HEK293 (cell line): ENCODE data around the gene AGTPBP1.

Source experiments
- BCL11A ChIP-seq: fragments of 450-650 bp; formaldehyde crosslinking; IDR thresholded peaks from 2 replicates; pipeline ENCODE4 v1.5.1; 2016; ENCODE audit warnings: low read depth, missing biosample characterization, missing genetic modification characterization
- FEZF1 ChIP-seq: fragments of 450-650 bp; formaldehyde crosslinking; IDR thresholded peaks from 2 replicates; pipeline ENCODE4 v1.5.1; 2016; ENCODE audit warnings: missing biosample characterization, missing genetic modification characterization
- IKZF3 ChIP-seq: fragments of 450-650 bp; IDR thresholded peaks from 2 replicates; pipeline ENCODE4 v1.5.0; 2018; ENCODE audit warnings: missing biosample characterization, mild to moderate bottlenecking, missing genetic modification characterization, moderate library complexity
- INSM2 ChIP-seq: fragments of 450-650 bp; formaldehyde crosslinking; IDR thresholded peaks from 2 replicates; pipeline ENCODE4 v1.5.1; 2016; ENCODE audit warnings: missing biosample characterization, missing genetic modification characterization
- KLF8 ChIP-seq: fragments of 450-650 bp; formaldehyde crosslinking; IDR thresholded peaks from 2 replicates; pipeline ENCODE4 v1.5.1; 2016; ENCODE audit warnings: missing biosample characterization, missing genetic modification characterization
- OSR2 ChIP-seq: fragments of 450-650 bp; formaldehyde crosslinking; IDR thresholded peaks from 2 replicates; pipeline ENCODE4 v1.5.1; 2016; ENCODE audit warnings: missing biosample characterization, missing genetic modification characterization
- OVOL3 ChIP-seq: fragments of 450-650 bp; formaldehyde crosslinking; IDR thresholded peaks from 2 replicates; pipeline ENCODE4 v1.5.1; 2016; ENCODE audit warnings: missing biosample characterization, missing genetic modification characterization
- PRDM1 ChIP-seq: fragments of 450-650 bp; formaldehyde crosslinking; IDR thresholded peaks from 2 replicates; pipeline ENCODE4; 2016; ENCODE audit warnings: missing biosample characterization, missing genetic modification characterization
- PRDM4 ChIP-seq: fragments of 450-650 bp; formaldehyde crosslinking; IDR thresholded peaks from 2 replicates; pipeline ENCODE4 v1.5.1; 2017; ENCODE audit warnings: missing biosample characterization, missing genetic modification characterization
- PRDM6 ChIP-seq: fragments of 450-650 bp; formaldehyde crosslinking; IDR thresholded peaks from 2 replicates; pipeline ENCODE4 v1.5.1; 2017; ENCODE audit warnings: missing biosample characterization, missing genetic modification characterization
- SP3 ChIP-seq: fragments of 450-650 bp; formaldehyde crosslinking; IDR thresholded peaks from 2 replicates; pipeline ENCODE4 v1.5.1; 2016; ENCODE audit warnings: missing biosample characterization, missing genetic modification characterization
- ZBTB21 ChIP-seq: fragments of 450-650 bp; formaldehyde crosslinking; IDR thresholded peaks from 2 replicates; pipeline ENCODE4 v1.5.1; 2017; ENCODE audit warnings: missing biosample characterization, missing genetic modification characterization
- ZNF133 ChIP-seq: fragments of 450-650 bp; formaldehyde crosslinking; IDR thresholded peaks from 2 replicates; pipeline ENCODE4 v1.5.1; 2016; ENCODE audit warnings: missing biosample characterization, missing genetic modification characterization
- ZNF140 ChIP-seq: fragments of 450-650 bp; formaldehyde crosslinking; IDR thresholded peaks from 2 replicates; pipeline ENCODE4 v1.5.1; 2016; ENCODE audit warnings: missing biosample characterization, missing genetic modification characterization
- ZNF221 ChIP-seq: fragments of 450-650 bp; formaldehyde crosslinking; IDR thresholded peaks from 2 replicates; pipeline ENCODE4 v1.5.1; 2017; ENCODE audit warnings: missing biosample characterization, missing genetic modification characterization, borderline replicate concordance
- ZNF274 ChIP-seq, 2 experiments: fragments of 200-500 bp in 1 of 2; fragments of 450-650 bp in 1 of 2; sonication (Bioruptor generic) in 1 of 2; formaldehyde crosslinking in 1 of 2; IDR thresholded peaks; 2 replicates each; pipeline versions ENCODE4 v1.5.1 to v1.6.1; 2014 to 2016; ENCODE audit warnings: borderline replicate concordance in 1 of 2, inconsistent platforms in 1 of 2, low read length in 1 of 2, missing biosample characterization in 1 of 2, missing genetic modification characterization in 1 of 2
- ZNF341 ChIP-seq: fragments of 450-650 bp; formaldehyde crosslinking; IDR thresholded peaks from 2 replicates; pipeline ENCODE4; 2016; ENCODE audit warnings: low read depth, missing biosample characterization, missing genetic modification characterization
- ZNF394 ChIP-seq: fragments of 450-650 bp; formaldehyde crosslinking; IDR thresholded peaks from 2 replicates; pipeline ENCODE4 v1.5.1; 2016; ENCODE audit warnings: missing biosample characterization, missing genetic modification characterization, mild to moderate bottlenecking, moderate library complexity, borderline replicate concordance
- ZNF488 ChIP-seq: fragments of 450-650 bp; formaldehyde crosslinking; IDR thresholded peaks from 2 replicates; pipeline ENCODE4 v1.5.1; 2016; ENCODE audit warnings: missing biosample characterization, missing genetic modification characterization
- ZNF580 ChIP-seq: fragments of 450-650 bp; formaldehyde crosslinking; IDR thresholded peaks from 2 replicates; pipeline ENCODE4 v1.5.1; 2016; ENCODE audit warnings: missing biosample characterization, missing genetic modification characterization
- ZNF610 ChIP-seq: fragments of 450-650 bp; formaldehyde crosslinking; IDR thresholded peaks from 2 replicates; pipeline ENCODE4 v1.5.1; 2016; ENCODE audit warnings: missing biosample characterization, missing genetic modification characterization, borderline replicate concordance
- ZNF629 ChIP-seq: fragments of 450-650 bp; formaldehyde crosslinking; IDR thresholded peaks from 2 replicates; pipeline ENCODE4 v1.5.1; 2017; ENCODE audit warnings: missing biosample characterization, missing genetic modification characterization
- ZNF670 ChIP-seq: fragments of 450-650 bp; formaldehyde crosslinking; IDR thresholded peaks from 2 replicates; pipeline ENCODE4 v1.5.1; 2016; ENCODE audit warnings: missing biosample characterization, missing genetic modification characterization, low read depth
- ZNF677 ChIP-seq: fragments of 450-650 bp; IDR thresholded peaks from 2 replicates; pipeline ENCODE4 v1.5.0; 2018; ENCODE audit warnings: missing biosample characterization, mild to moderate bottlenecking, missing genetic modification characterization, moderate library complexity
- ZSCAN16 ChIP-seq: fragments of 450-650 bp; formaldehyde crosslinking; IDR thresholded peaks from 2 replicates; pipeline ENCODE4 v1.5.1; 2016; ENCODE audit warnings: missing biosample characterization, missing genetic modification characterization
- ZSCAN23 ChIP-seq: fragments of 450-650 bp; formaldehyde crosslinking; IDR thresholded peaks from 2 replicates; pipeline ENCODE4 v1.5.1; 2016; ENCODE audit warnings: missing biosample characterization, missing genetic modification characterization
- TF ChIP-seq, protein P1 (sequence below): fragments of 450-650 bp; formaldehyde crosslinking; IDR thresholded peaks from 2 replicates; pipeline ENCODE4 v1.5.0; 2017; ENCODE audit warnings: missing biosample characterization, missing genetic modification characterization, borderline replicate concordance
- TF ChIP-seq, protein P2 (sequence below): fragments of 450-650 bp; formaldehyde crosslinking; IDR thresholded peaks from 2 replicates; pipeline ENCODE4 v1.5.1; 2016; ENCODE audit warnings: missing biosample characterization, missing genetic modification characterization

Gene AGTPBP1

GRCh38 chr9:85702191-85702590, 39.6 kb downstream of the AGTPBP1 start (continued):
- peak; percentile 90 for TF ChIP-seq PRDM6 (tag by site-specific recombination)
- TF ChIP-seq INSM2 (tag by site-specific recombination) = peak; percentile 50; the same call in 1 of the 2 replicates
- no peak for TF ChIP-seq ZSCAN16 (tag by site-specific recombination)
- peak; percentile 73 for TF ChIP-seq OSR2 (tag by site-specific recombination)
- TF ChIP-seq ZNF341 = no peak
- TF ChIP-seq SP3 (tag by site-specific recombination) = 0 out of 2 replicates have a peak, but pooled peaks have one; percentile 20
- TF ChIP-seq BCL11A (tag by site-specific recombination) = peak; percentile 87
- TF ChIP-seq, protein P1, sequence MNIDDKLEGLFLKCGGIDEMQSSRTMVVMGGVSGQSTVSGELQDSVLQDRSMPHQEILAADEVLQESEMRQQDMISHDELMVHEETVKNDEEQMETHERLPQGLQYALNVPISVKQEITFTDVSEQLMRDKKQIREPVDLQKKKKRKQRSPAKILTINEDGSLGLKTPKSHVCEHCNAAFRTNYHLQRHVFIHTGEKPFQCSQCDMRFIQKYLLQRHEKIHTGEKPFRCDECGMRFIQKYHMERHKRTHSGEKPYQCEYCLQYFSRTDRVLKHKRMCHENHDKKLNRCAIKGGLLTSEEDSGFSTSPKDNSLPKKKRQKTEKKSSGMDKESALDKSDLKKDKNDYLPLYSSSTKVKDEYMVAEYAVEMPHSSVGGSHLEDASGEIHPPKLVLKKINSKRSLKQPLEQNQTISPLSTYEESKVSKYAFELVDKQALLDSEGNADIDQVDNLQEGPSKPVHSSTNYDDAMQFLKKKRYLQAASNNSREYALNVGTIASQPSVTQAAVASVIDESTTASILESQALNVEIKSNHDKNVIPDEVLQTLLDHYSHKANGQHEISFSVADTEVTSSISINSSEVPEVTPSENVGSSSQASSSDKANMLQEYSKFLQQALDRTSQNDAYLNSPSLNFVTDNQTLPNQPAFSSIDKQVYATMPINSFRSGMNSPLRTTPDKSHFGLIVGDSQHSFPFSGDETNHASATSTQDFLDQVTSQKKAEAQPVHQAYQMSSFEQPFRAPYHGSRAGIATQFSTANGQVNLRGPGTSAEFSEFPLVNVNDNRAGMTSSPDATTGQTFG (tag by site-specific recombination) = no peak
- peak; percentile 38; the same call in 1 of the 2 replicates for TF ChIP-seq ZNF629 (tag by site-specific recombination)
- TF ChIP-seq ZNF140 (tag by site-specific recombination) = no peak
- peak; percentile 14; the same call in 1 of the 2 replicates for TF ChIP-seq ZNF610 (tag by site-specific recombination)
- peak; percentile 65 for TF ChIP-seq PRDM4 (tag by site-specific recombination)
- no peak for TF ChIP-seq ZNF133 (tag by site-specific recombination)
- no peak for TF ChIP-seq ZNF274 (IDR thresholded peaks at IDR 0.05; ENCODE audit: low read length)
- TF ChIP-seq ZNF274 (tag by site-specific recombination; IDR thresholded peaks at IDR 0.05; ENCODE audit: borderline replicate concordance) = no peak
- TF ChIP-seq FEZF1 (tag by site-specific recombination) = peak; percentile 82
- no peak for TF ChIP-seq ZNF677 (tag by site-specific recombination)
- TF ChIP-seq, protein P2, sequence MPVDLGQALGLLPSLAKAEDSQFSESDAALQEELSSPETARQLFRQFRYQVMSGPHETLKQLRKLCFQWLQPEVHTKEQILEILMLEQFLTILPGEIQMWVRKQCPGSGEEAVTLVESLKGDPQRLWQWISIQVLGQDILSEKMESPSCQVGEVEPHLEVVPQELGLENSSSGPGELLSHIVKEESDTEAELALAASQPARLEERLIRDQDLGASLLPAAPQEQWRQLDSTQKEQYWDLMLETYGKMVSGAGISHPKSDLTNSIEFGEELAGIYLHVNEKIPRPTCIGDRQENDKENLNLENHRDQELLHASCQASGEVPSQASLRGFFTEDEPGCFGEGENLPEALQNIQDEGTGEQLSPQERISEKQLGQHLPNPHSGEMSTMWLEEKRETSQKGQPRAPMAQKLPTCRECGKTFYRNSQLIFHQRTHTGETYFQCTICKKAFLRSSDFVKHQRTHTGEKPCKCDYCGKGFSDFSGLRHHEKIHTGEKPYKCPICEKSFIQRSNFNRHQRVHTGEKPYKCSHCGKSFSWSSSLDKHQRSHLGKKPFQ (tag by site-specific recombination) = no peak
- no peak for TF ChIP-seq ZNF394 (tag by site-specific recombination)
- peak; percentile 46; the same call in 1 of the 2 replicates for TF ChIP-seq ZNF580 (tag by site-specific recombination)
- no peak for TF ChIP-seq ZBTB21 (tag by site-specific recombination)
- peak; percentile 57; the same call in 1 of the 2 replicates for TF ChIP-seq KLF8
- TF ChIP-seq ZNF488 (tag by site-specific recombination) = no peak
- TF ChIP-seq PRDM1 (tag by site-specific recombination) = peak; percentile 29; the same call in 1 of the 2 replicates
- TF ChIP-seq OVOL3 = peak; percentile 86
- TF ChIP-seq ZNF670 (tag by site-specific recombination) = no peak
- 0 out of 2 replicates have a peak, but pooled peaks have one; percentile 23 for TF ChIP-seq IKZF3 (tag by site-specific recombination)
- TF ChIP-seq ZSCAN23 (tag by site-specific recombination) = no peak
- no peak for TF ChIP-seq ZNF221 (tag by site-specific recombination)
